Choroid plexus epithelial cell (primary cell): ENCODE measurements around the gene TDRD12.
"Not testable (repeated sequence)": the region's sequence is repeated elsewhere in the genome, so short reads cannot be mapped to it uniquely, and the experiment has no call there.

Experiments
- DNase-seq: peaks from one replicate; pipeline ENCODE4 v3.0.0-alpha.2; 2010; ENCODE audit warnings: low read depth
- H3K4me3 ChIP-seq: 2 replicates; pipeline ENCODE4 v1.5.1; 2011; ENCODE audit warnings: low read depth, mild to moderate bottlenecking, control low read depth, low read length, moderate library complexity
- TF ChIP-seq, protein P1 (sequence below): conservative IDR thresholded peaks from 2 replicates; pipeline ENCODE4 v1.5.1; 2011; ENCODE audit warnings: low read depth, mild to moderate bottlenecking, control low read depth, inconsistent platforms, low read length, moderate library complexity

The TDRD12 gene

DNA sequence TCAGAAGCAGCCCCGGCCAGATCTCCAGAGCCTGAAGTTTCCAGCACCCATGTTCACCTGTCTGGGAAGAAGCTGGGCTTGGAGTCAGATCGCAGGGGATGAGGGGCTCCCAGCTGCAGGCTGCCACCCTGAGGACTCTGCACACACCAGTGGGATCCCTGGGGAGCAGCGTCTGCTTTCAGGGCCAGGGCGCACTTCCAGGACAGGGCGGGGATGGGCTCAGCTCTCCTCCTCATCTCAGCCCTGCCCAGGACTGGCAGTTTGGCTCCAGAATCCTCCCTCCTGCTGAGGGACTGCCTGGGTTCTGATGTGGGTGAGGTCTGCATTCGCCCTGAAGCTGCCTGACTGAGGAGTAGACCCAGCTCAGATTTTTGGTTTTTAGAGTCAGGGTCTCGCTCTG lies 146.5 kb downstream of the TDRD12 start:
- H3K4me3 ChIP-seq = no peak overlapping the region
- TF ChIP-seq, protein P1, sequence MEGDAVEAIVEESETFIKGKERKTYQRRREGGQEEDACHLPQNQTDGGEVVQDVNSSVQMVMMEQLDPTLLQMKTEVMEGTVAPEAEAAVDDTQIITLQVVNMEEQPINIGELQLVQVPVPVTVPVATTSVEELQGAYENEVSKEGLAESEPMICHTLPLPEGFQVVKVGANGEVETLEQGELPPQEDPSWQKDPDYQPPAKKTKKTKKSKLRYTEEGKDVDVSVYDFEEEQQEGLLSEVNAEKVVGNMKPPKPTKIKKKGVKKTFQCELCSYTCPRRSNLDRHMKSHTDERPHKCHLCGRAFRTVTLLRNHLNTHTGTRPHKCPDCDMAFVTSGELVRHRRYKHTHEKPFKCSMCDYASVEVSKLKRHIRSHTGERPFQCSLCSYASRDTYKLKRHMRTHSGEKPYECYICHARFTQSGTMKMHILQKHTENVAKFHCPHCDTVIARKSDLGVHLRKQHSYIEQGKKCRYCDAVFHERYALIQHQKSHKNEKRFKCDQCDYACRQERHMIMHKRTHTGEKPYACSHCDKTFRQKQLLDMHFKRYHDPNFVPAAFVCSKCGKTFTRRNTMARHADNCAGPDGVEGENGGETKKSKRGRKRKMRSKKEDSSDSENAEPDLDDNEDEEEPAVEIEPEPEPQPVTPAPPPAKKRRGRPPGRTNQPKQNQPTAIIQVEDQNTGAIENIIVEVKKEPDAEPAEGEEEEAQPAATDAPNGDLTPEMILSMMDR = no peak
- no peak for DNase-seq

DNA sequence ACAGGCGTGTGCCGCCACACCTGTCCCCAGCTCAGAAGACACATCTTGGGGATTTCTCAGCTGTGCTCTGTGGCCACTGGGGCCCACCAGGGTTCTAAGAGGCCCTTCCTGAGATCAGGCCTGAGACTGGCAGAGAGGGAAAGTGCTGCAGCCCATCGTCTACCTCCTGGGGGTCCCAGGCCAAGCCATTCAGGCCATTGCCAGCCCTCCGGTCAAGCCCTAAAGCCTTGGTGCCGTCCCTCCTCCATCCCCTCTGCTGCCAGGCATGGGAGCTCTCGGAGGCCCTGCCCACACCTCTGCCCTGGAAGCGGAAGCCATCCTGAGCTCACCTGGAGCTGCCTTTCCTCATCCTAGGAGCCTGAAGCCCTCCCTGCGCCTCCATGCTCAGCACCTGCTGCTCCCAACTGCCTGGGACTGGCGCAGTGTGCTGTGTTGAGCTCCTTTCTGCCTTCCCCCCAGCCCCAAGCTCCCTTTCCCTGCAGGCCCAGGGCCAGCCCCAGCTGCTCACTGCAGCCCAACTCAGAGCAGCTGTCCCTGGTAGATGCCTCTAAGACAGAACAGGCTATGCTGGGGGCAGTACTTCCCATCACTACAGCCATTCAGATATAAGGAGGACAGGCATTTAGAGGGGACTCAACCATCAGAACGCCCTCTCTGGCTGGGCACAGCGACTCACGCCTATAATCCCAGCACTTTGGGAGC lies 147.1 kb downstream of the TDRD12 start:
- TF ChIP-seq, protein P1 = no peak
- no peak for DNase-seq
- no peak overlapping the region for H3K4me3 ChIP-seq

DNA sequence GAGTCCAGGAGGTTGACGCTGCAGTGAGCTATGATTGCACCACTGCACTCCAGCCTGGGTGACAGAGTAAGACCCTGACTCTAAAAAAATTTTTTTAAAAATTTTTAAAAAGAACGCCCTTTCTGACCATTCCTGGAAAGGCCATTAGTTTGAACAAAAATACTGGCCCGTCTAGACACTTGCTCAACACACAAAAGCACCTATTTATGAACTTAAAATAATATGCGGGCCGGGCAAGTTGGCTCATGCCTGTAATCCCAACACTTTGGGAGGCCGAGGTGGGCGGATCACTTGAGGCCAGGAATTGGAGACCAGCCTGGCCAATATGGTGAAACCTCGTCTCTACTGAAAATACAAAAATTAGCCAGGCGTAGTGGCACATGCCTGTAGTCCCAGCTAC lies 147.9 kb downstream of the TDRD12 start:
- not testable (repeated sequence) for H3K4me3 ChIP-seq, DNase-seq

- no peak for DNase-seq
- TF ChIP-seq, protein P1 = no peak
These were observed 148.8 kb downstream of the TDRD12 start for GRCh38 chr19:32868206-32868950.

DNA sequence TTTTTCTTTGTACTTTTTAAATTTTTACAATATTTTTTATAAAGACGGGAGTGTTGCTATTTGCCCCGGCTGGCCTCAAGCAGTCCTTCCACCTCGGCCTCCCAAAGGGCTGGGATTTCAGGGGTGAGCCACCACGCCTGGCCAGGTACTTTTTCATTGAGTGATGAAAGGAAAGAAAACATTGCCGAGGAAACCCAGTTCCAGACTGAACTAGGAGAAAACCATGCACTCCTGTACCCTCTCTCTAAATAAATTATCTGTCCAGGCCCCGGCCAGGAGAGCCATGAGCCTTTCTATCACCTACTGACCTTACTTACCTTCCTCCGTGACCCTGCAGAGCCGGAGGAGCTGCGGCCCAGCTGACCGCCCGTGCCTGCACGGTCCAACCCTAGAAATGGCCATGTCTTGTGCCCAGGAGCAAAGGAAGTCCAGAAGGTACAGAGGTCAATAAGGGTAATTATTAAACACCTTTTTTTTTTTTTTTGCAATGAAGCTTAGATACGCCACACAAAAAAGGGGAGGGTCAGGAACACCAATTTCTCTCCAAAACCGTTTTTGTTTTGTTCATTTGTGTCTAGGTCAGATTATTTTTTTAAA lies 149.9 kb downstream of the TDRD12 start, which contains the start of gene SLC7A9:
Gene SLC7A9, minus strand, starts transcription at position 399 of the 597 bp plus-strand sequence. CDS start 1,233 bp downstream, outside the sequence.
- TF ChIP-seq, protein P1 = no peak
- no peak within 1 kb of the TSS for H3K4me3 ChIP-seq

More at GRCh38 chr19:32868206-32868950, 148.8 kb downstream of the TDRD12 start:
- no peak overlapping the region for H3K4me3 ChIP-seq

GRCh38 chr19:32869966-32870573 lies 150.5 kb downstream of the TDRD12 start:
- DNase-seq = no peak
- TF ChIP-seq, protein P1 = no peak
- H3K4me3 ChIP-seq = no peak overlapping the region

More for the DNA sequence above, 149.9 kb downstream of the TDRD12 start, which contains the start of gene SLC7A9:
- DNase-seq = no peak

GRCh38 chr19:32870981-32871451 lies 151.4 kb downstream of the TDRD12 start:
- no peak for DNase-seq
- no peak overlapping the region for H3K4me3 ChIP-seq
- TF ChIP-seq, protein P1 = no peak
